GM12865 (cell line): Measurements from ENCODE around the gene MORN3.
"Not testable (repeated sequence)": the region's sequence is repeated elsewhere in the genome, so short reads cannot be mapped to it uniquely, and the experiment has no call there.

Source experiments
- DNase-seq: peaks from one replicate; pipeline ENCODE4 v3.0.0; 2010; ENCODE audit warnings: low read depth
- H3K4me3 ChIP-seq: 2 replicates; pipeline ENCODE4 v1.5.1; 2011; ENCODE audit warnings: mild to moderate bottlenecking, low read depth, low read length, control low read depth
- CTCF ChIP-seq: IDR thresholded peaks from 2 replicates; pipeline ENCODE4 v1.5.1; 2011; ENCODE audit warnings: low read length, control low read depth, low read depth, inconsistent platforms; ENCODE audit not compliant: insufficient read depth; ENCODE audit errors: missing control alignments

Gene MORN3, protein sequence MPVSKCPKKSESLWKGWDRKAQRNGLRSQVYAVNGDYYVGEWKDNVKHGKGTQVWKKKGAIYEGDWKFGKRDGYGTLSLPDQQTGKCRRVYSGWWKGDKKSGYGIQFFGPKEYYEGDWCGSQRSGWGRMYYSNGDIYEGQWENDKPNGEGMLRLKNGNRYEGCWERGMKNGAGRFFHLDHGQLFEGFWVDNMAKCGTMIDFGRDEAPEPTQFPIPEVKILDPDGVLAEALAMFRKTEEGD

GRCh38 chr12:121669521-121669900, at the start of gene MORN3:
Gene MORN3, minus strand, starts transcription at chr12:121669654. Its CDS starts 171 bp downstream, at chr12:121669483.
- TF ChIP-seq CTCF, result no peak
- DNase-seq, result no peak
- H3K4me3 ChIP-seq, result no peak within 1 kb of the TSS

DNA sequence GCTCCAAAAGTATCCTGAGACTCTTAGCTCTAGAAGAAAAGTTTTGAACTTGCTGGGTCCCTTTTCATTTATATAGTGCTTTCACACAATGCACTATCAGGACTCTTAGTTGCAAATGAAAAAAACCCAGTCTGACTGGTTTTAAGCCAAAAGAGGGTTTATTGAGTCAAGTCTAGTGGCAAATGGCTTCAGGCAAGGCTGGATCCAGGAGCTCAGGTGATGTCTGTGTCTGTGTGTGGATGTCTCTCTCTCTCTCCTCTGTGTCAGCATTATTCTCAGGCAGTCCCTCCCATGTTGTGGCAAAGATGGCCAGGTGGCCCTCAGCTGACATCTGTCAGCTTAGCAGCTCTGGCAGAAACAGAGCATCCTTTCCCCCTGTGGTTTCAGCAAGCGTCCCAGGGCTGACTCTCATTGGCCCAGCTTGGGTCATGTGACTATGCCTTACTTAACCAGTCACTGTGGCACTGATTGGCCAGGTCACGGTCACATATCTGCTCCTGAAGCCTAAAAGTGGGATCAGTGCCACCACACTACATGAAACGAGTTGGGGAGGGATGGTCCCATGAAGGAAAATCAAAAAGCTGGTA, 49.3 kb upstream of the MORN3 start:
- no peak for TF ChIP-seq CTCF
- H3K4me3 ChIP-seq, result no peak overlapping the region
- DNase-seq, result peak; percentile 69

DNA sequence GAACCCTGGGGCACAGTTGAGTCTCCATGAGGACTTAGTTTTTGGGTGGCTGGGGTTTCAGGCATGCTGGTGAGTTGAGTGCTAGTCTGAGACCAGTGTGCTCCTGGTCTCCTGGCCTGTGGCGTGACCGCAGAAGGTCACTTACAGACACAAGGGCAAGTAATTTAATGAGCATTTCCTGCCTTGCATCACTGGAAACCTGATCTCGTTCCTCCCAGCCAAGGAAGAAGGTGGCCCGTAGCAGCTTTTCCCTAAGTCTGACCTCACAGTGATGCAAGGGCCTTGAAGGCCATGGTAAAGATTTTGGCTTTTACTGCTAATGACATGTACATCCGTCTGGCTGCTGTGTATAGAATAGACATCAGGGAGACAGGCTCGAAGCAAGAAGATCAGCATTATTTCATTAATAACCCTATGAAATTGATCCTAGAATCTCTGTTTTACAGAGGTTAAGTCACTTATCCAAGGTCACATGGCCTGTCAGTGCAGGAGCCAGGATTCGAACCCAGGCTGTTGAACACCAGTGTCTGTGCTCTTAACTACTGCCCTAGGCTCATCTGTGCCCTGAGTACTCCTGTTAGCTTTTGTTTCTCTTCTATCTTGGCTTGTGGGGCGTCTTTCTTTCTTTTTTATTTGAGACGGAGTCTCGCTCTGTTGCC, 47.7 kb upstream of the MORN3 start:
- no peak for TF ChIP-seq CTCF
- no peak overlapping the region for H3K4me3 ChIP-seq
- no peak for DNase-seq

DNA sequence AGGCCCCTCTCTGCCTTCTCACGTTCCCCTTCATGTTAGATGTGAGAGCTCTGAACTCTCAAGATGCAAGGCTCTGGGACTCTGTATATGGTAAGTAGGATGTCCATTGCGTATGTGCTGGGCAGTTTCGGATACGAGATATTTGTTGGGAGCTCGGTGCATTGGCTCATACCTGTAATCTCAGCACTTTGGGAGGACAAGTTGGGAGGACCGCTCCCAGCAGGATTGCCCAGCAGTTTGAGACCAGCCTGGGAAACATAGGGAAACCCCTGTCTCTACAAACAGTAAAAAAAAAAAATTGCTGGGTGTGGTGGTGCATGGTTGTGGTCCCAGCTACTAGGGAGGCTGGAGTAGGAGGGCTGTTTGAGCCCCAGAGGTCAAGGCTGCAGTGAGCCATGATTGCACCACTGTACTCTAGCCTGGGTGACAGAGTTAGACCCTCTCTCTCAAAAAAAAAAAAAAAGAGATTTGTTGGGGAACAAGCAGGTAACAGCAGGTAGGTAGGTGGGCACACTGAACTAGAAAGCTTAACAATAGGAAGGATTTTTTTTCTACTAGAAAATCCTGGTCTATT, 46.5 kb upstream of the MORN3 start:
- H3K4me3 ChIP-seq, result no peak overlapping the region
- no peak for TF ChIP-seq CTCF
- DNase-seq, result no peak

DNA sequence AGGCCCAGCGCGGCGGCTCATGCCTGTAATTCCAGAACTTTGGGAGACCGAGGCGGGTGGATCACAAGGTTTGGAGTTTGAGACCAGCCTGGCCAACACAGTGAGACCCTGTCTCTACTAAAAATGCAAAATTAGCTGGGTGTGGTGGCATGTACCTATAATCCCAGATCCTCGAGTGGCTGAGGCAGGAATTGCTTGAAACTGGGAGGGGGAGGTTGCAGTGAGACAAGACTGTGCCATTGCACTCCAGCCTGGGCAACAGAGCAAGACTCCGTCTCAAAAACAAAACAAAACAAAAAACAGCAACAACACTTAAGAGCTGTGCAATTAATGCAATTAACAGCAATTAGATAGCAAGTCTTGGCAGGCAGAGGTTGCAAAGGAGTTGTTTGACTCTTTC, 45.6 kb upstream of the MORN3 start:
- not testable (repeated sequence) for H3K4me3 ChIP-seq, DNase-seq

DNA sequence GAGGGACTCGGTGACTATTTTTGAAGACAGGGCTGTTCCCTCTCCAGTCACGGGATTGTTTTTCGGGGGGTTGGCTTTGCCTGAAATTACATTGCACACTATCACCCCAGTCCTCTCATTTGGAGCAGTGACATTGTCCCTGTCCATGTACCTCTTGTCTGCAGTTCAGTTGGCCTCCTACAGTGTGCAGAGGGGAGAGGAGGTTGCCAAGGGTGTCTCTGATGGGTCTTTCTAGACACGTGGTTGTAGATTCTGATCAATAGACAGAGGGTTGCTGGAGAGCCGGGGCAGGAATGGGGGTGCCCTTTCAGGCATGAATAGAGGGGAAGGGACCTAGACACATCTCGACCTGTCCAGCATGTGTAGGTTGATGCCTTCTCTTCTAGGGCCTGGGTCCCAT, 44.3 kb upstream of the MORN3 start:
- no peak for TF ChIP-seq CTCF
- DNase-seq, result peak; percentile 24
- peak overlapping the region; percentile 75 for H3K4me3 ChIP-seq

- peak overlapping the region; percentile 75 for H3K4me3 ChIP-seq
- no peak for TF ChIP-seq CTCF
- DNase-seq, result peak; percentile 16
Observed at GRCh38 chr12:121713257-121713777, 43.9 kb upstream of the MORN3 start.
